Heart left ventricle (tissue), 16 donors: ENCODE results near the gene NKX1-2. TPM values are rescaled to one million over a fixed set of nuclear protein-coding genes. Genes with fewer than 3 reads are reported as not detected.

ENCODE experiments used
- ATAC-seq, 4 donors: fragments of 200-7000 bp; cut with Tn5 transposase; one replicate each; pipeline ENCODE4 v1.9.1; 2020 to 2022; ENCODE audit warnings: moderate library complexity in 4 of 4, mild to moderate bottlenecking in 3 of 4, moderate number of reproducible peaks in 1 of 4
- DNase-seq, 5 donors: peaks; one replicate each; pipeline ENCODE4 v3.0.0-alpha.2; 2020
- H3K27ac ChIP-seq, 12 donors: fragments of 200-600 bp; sonication (generic) in 4 of 12; one replicate each; pipeline versions ENCODE4 v1.5.0 to v1.8.0; 2016 to 2022; ENCODE audit warnings: mild to moderate bottlenecking in 2 of 12
- H3K27me3 ChIP-seq, 9 donors: fragments of 200-600 bp; sonication (generic) in 2 of 9; one replicate each; pipeline versions ENCODE4 v1.5.1 to v1.8.0; 2016 to 2022; ENCODE audit warnings: mild to moderate bottlenecking in 3 of 9
- H3K36me3 ChIP-seq, 9 donors: fragments of 200-600 bp; sonication (generic) in 2 of 9; one replicate each; pipeline versions ENCODE4 v1.5.0 to v1.8.0; 2018 to 2022; ENCODE audit warnings: mild to moderate bottlenecking in 2 of 9
- H3K4me1 ChIP-seq, 12 donors: fragments of 200-600 bp; sonication (generic) in 4 of 12; one replicate each; pipeline versions ENCODE4 v1.5.0 to v1.8.0; 2016 to 2022; ENCODE audit warnings: mild to moderate bottlenecking in 3 of 12
- H3K4me3 ChIP-seq, 12 donors: fragments of 200-600 bp; sonication (generic) in 4 of 12; one replicate each; pipeline versions ENCODE4 v1.5.0 to v1.8.0; 2017 to 2022; ENCODE audit warnings: mild to moderate bottlenecking in 9 of 12, moderate library complexity in 4 of 12
- H3K9me3 ChIP-seq, 12 donors: fragments of 200-600 bp; sonication (generic) in 4 of 12; one replicate each; pipeline versions ENCODE4 v1.5.0 to v1.8.0; 2016 to 2022; ENCODE audit warnings: mild to moderate bottlenecking in 1 of 12
- POLR2A ChIP-seq, 2 donors: fragments of 450-650 bp; IDR thresholded peaks; one replicate each; pipeline ENCODE4 v1.6.1; 2017; ENCODE audit warnings: antibody characterized with exemption in 2 of 2, mild to moderate bottlenecking in 2 of 2, moderate library complexity in 2 of 2
- WGBS, 4 donors: extraction: QIAGEN DNeasy Blood & Tissue Kit in 2 of 4; methylation state at CpG; one replicate each; pipeline versions ENCODE4 v1.1.5 to v1.1.7; 2013 to 2018; 5-methylcytosine and 5-hydroxymethylcytosine counted together
- intact Hi-C, 10 donors: fragments of 100-400 bp; cut with DNase I; formaldehyde crosslinking; loops; one replicate each; pipeline versions ENCODE4 v1.11.1 to v1.14.2; 2022
- polyA plus RNA-seq, 2 donors: library from polyadenylated mRNA; stranded (reverse); fragments of 200-250 nt; gene quantifications; one replicate each; pipeline ENCODE4 v1.2.3, GENCODE V29; 2013
- total RNA-seq, 9 donors: library from RNA; depleted of rRNA in 2 of 9; stranded (reverse); fragments of >200 nt in 2 of 9; fragmentation: NEBNext Ultra II Directional in 3 of 9; extraction: Animal tissue kit (Norgen Biotek cat#: 25700) in 3 of 9; gene quantifications; one replicate each; pipeline versions ENCODE4 v1.1.0 to v1.2.4, GENCODE V29; 2016 to 2023
- TF ChIP-seq, protein P1 (sequence below), 12 donors: fragments of 200-600 bp; sonication (generic) in 4 of 12; IDR thresholded peaks; one replicate each; pipeline versions ENCODE4 v1.5.0 to v1.8.0; 2018 to 2022; ENCODE audit warnings: antibody characterized with exemption in 12 of 12, mild to moderate bottlenecking in 5 of 12
- donor health status: ischemic (EF 13 %, LVEDD 7.1; RV severe dilation, severe dysfunction).
- donor health status: healthy with polysubstance abuse.
- donor health status: DM: no; HTN: yes; CAD: no.
- donor health status: DM: no; HTN: no; CAD: no.
- donor health status: ischemic (EF 25% LVEDD 6.9; RV normal size, moderate dysfunction).
- donor health status: ischemic (EF 25% LVEDD 5.7; RV mildly dilated, moderate dysfunction).
- donor health status: healthy.
- donor health status: DM: yes; HTN: yes; CAD: no.
- donor health status: ischemic (EF 35%, LVEDD 5.7; RV mildly dilated, moderate dysfunction).
- donor health status: nonischemic (EF 11% LVEDD 7.7; RV severe dilation, severe dysfunction).
- donor health status: DM: yes; HTN: yes; CAD: no.
- donor health status: PGD.
- donor health status: ischemic (EF 29% LVEDD 5.4; RV normal size, mild dysfunction).
- donor health status: nonischemic (EF 23%, LVEDD 6.1; RV moderate dilation, normal function).

Gene NKX1-2
- total and polyA plus RNA-seq, 11 donors = not detected

DNA sequence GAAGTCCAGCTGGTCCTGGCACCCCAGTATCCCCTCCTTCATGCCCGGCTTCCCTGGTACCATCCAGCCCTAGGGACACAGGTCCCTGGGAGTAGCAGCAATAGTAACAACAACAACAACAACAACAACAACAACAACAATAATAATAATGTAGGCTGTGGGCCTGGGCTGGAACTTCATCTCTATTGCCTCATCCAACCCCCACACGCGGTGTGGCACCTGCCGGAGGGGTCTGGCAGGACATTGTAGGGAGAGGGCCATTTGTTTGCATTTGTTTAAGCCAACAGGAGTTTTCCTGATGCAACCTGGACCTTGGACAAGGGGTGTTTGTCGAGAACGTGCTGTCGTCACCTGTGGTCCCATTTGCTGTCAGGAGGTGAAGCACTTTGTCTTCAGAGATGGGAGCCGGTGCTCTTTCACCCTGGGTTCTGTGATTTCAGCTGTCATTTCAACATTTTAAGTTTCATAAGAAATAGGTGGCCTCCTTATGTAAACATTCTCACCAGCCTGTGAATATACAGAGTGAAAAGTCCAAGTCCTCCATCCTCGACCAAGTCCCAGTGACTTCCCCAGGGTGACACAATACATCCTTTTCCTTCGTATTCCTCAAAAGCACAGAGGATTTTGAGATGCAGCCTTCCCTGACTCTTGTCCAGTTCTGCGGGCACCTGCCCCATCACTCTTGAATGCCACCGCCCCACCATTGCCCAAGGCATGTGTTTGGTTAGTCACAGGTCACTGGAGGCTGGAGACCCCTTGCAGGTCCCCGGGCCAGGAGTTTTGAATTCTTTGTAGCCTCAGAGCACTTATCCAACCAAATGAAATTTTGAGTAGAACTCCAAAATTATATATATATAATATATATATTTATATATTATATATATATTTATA, 21.0 kb upstream of the NKX1-2 start:
- TF ChIP-seq POLR2A (IDR thresholded peaks at IDR 0.05) = no peak
- TF ChIP-seq, protein P1, sequence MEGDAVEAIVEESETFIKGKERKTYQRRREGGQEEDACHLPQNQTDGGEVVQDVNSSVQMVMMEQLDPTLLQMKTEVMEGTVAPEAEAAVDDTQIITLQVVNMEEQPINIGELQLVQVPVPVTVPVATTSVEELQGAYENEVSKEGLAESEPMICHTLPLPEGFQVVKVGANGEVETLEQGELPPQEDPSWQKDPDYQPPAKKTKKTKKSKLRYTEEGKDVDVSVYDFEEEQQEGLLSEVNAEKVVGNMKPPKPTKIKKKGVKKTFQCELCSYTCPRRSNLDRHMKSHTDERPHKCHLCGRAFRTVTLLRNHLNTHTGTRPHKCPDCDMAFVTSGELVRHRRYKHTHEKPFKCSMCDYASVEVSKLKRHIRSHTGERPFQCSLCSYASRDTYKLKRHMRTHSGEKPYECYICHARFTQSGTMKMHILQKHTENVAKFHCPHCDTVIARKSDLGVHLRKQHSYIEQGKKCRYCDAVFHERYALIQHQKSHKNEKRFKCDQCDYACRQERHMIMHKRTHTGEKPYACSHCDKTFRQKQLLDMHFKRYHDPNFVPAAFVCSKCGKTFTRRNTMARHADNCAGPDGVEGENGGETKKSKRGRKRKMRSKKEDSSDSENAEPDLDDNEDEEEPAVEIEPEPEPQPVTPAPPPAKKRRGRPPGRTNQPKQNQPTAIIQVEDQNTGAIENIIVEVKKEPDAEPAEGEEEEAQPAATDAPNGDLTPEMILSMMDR (IDR thresholded peaks at IDR 0.05) = no peak
- H3K4me1 ChIP-seq = peaks cover 0 to 7% (median 0%) of the 10 kb centered on the region in 12 donors
- no peak overlapping the region for H3K27ac ChIP-seq
- H3K9me3 ChIP-seq = no peaks in the 10 kb centered on the region
- DNase-seq (no peak), ATAC-seq (no peak)
- intact Hi-C loops = no loop called here
- no peak overlapping the region for H3K4me3 ChIP-seq
- no peaks in the 10 kb centered on the region for H3K27me3 ChIP-seq
- WGBS, 4 donors = 89 to 93% (median 92%) methylated on average over 12 to 13 of the region's 13 CpGs
- no peaks in the 10 kb centered on the region for H3K36me3 ChIP-seq

DNA sequence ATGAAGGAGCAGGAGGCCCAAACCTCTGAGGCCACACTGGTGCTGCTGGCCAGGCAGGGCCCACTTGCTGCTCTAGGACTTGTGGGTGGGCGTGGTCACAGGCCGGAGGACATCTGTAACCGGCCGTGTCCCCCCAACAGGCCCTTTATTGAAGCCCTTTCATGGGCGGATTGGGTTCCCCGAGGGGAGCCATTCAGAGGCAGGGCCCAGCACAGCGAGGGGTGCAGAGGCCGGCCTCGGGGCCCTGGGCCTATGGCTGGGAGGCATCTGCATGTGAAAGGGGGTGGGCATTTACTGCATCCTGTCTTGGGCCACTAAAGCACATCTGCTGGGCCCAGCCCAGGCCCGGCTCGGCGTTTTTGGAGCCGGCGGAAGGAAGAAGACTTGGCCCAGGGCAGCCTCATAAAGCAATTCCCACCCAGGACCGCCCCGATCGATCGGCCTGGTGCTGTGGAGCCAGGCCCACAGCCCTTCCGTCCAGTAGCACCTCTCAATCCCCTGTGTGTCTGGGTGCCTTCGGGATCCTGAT, 20.2 kb upstream of the NKX1-2 start:
- TF ChIP-seq, protein P1 (IDR thresholded peaks at IDR 0.05) = no peak
- TF ChIP-seq POLR2A (IDR thresholded peaks at IDR 0.05) = no peak
- WGBS, 4 donors = 77 to 90% (median 81%) methylated on average over 16 to 20 of the region's 20 CpGs
- Histone ChIP-seq H3K4me1 (peaks cover 0 to 14% (median 3%) of the 10 kb centered on the region in 12 donors), H3K27ac (no peak overlapping the region), H3K27me3 (no peaks in the 10 kb centered on the region), H3K36me3 (no peaks in the 10 kb centered on the region), H3K4me3 (no peak overlapping the region), H3K9me3 (no peaks in the 10 kb centered on the region)
- DNase-seq (no peak), ATAC-seq (peak in 1 of 4 donors; percentile 10)
- intact Hi-C loops = no loop called here

DNA sequence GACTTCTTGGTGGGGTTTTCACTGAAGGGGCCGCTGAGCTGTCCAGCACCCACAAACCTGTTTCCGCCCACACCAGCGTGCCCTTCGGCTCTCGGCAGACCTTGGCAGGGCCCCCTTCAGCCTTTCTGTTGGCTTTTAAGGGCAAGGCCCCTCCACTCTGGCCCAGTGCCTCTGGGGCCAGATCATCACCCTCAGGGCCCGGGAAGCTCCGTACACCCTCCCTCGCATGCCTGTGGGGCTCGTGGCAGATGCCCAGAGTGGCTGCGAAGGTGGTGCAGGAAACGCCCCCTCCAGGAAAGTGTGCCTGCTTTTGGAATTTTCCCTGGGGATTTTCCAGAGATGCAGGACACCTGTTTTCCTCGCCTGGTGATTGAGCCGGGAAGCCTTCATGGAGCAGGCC, 18.8 kb upstream of the NKX1-2 start:
- Histone ChIP-seq H3K36me3 (no peaks in the 10 kb centered on the region), H3K4me1 (peaks cover 0 to 26% (median 9%) of the 10 kb centered on the region in 12 donors), H3K27me3 (no peaks in the 10 kb centered on the region), H3K4me3 (no peak overlapping the region), H3K27ac (no peak overlapping the region), H3K9me3 (no peaks in the 10 kb centered on the region)
- WGBS, 4 donors = 72 to 83% (median 81%) methylated on average over 10 to 13 of the region's 13 CpGs
- DNase-seq = no peak
- ATAC-seq = no peak
- TF ChIP-seq, protein P1 (IDR thresholded peaks at IDR 0.05) = no peak
- TF ChIP-seq POLR2A (IDR thresholded peaks at IDR 0.05) = no peak
- intact Hi-C loops = no loop called here

DNA sequence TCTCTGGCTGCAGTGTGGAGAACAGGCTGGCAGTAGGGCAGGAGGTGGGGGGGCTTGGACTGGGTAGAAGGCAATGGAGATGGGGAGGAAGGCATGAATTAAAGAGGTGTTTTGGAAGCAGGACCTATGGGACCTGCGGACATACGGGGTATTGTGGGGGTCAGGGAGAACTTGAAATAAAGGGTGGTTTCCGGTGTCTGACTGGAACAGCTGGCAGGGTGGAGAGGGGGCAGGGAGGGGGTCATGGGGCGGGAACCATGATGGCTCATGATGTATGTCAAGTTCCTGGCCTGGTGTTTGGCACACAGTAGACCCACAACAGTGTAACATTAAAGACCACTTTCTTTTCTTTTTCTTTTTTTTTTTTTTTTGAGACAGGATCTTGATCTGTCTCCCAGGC, 17.3 kb upstream of the NKX1-2 start:
- H3K36me3 ChIP-seq = no peaks in the 10 kb centered on the region
- 85 to 94% (median 90%) methylated on average over 4 of the region's 4 CpGs for WGBS, 4 donors
- H3K9me3 ChIP-seq = no peaks in the 10 kb centered on the region
- H3K27ac ChIP-seq = no peak overlapping the region
- H3K27me3 ChIP-seq = no peaks in the 10 kb centered on the region
- no peak for ATAC-seq
- peaks cover 0 to 30% (median 10%) of the 10 kb centered on the region in 12 donors for H3K4me1 ChIP-seq
- intact Hi-C loops = no loop called here
- no peak overlapping the region for H3K4me3 ChIP-seq
- DNase-seq = no peak
- TF ChIP-seq POLR2A (IDR thresholded peaks at IDR 0.05) = no peak
- TF ChIP-seq, protein P1 (IDR thresholded peaks at IDR 0.05) = no peak
